Ovary (tissue), 3 donors: ENCODE measurements around the gene TCFL5.

Experiments
- CTCF ChIP-seq, 3 donors: fragments of 450-650 bp in 2 of 3; fragments of 200-600 bp in 1 of 3; IDR thresholded peaks; one replicate each; pipeline versions ENCODE4 v1.5.1 to v1.8.0; 2016 to 2022; ENCODE audit warnings: antibody characterized with exemption in 3 of 3, mild to moderate bottlenecking in 1 of 3
- EP300 ChIP-seq: sonication (generic); formaldehyde crosslinking; IDR thresholded peaks from one replicate; pipeline ENCODE4 v1.6.1; 2017; ENCODE audit warnings: antibody characterized with exemption
- POLR2A ChIP-seq: fragments of 450-650 bp; IDR thresholded peaks from one replicate; pipeline ENCODE4 v1.6.1; 2017; ENCODE audit warnings: antibody characterized with exemption, mild to moderate bottlenecking, moderate library complexity
- donor health status: DM: no; HTN: no; CAD: no.

- no peak for TF ChIP-seq CTCF (IDR thresholded peaks at IDR 0.05)
- TF ChIP-seq POLR2A, result no peak
- no peak for TF ChIP-seq EP300
Observed at GRCh38 chr20:62826646-62827310, 34.8 kb downstream of the TCFL5 start.
